Endodermal cell (in vitro differentiated cells): ENCODE results near the gene ZNF264. TPM values are rescaled to one million over a fixed set of nuclear protein-coding genes. Genes with fewer than 3 reads are reported as not detected.

ENCODE experiments used
- DNase-seq: peaks from one replicate; pipeline ENCODE4 v3.0.0-alpha.2; 2017
- H3K27ac ChIP-seq: 2 replicates; pipeline ENCODE4 v1.5.1; 2013; ENCODE audit warnings: mild to moderate bottlenecking, low read depth, low read length, moderate library complexity
- H3K27me3 ChIP-seq: 2 replicates; pipeline ENCODE4 v1.6.1; 2013; ENCODE audit warnings: mild to moderate bottlenecking, low read length, moderate library complexity; ENCODE audit not compliant: insufficient read depth, control insufficient read depth, poor library complexity, severe bottlenecking
- H3K36me3 ChIP-seq: 2 replicates; pipeline ENCODE4 v1.7.0; 2013; ENCODE audit warnings: mild to moderate bottlenecking, low read length, moderate library complexity; ENCODE audit not compliant: control insufficient read depth, insufficient read depth
- H3K4me1 ChIP-seq: one replicate; pipeline ENCODE4 v1.7.0; 2013; ENCODE audit warnings: low read length; ENCODE audit not compliant: control insufficient read depth, insufficient read depth
- H3K4me3 ChIP-seq: 2 replicates; pipeline ENCODE4 v1.5.1; 2013; ENCODE audit warnings: mild to moderate bottlenecking, low read length, moderate library complexity
- H3K9ac ChIP-seq: 2 replicates; pipeline ENCODE4 v1.6.1; 2013; ENCODE audit warnings: mild to moderate bottlenecking, low read length, moderate library complexity; ENCODE audit not compliant: poor library complexity, severe bottlenecking; ENCODE audit errors: extremely low read depth
- H3K9me3 ChIP-seq: 2 replicates; pipeline ENCODE4 v1.6.1; 2013; ENCODE audit warnings: mild to moderate bottlenecking, low read length, moderate library complexity; ENCODE audit not compliant: control insufficient read depth
- H3K27ac Mint-ChIP-seq: 2 replicates; pipeline ENCODE4 v1.8.0; 2020; ENCODE audit warnings: mixed read lengths
- H3K27me3 Mint-ChIP-seq: 2 replicates; pipeline ENCODE4 v1.8.0; 2021; ENCODE audit warnings: mild to moderate bottlenecking, mixed read lengths; ENCODE audit not compliant: insufficient read depth
- H3K36me3 Mint-ChIP-seq: 2 replicates; pipeline ENCODE4 v1.8.0; 2020; ENCODE audit warnings: low read depth, mixed read lengths
- H3K4me1 Mint-ChIP-seq: 2 replicates; pipeline ENCODE4 v1.8.0; 2020; ENCODE audit warnings: mixed read lengths
- H3K4me3 Mint-ChIP-seq: 2 replicates; pipeline ENCODE4 v1.8.0; 2020; ENCODE audit warnings: mild to moderate bottlenecking, moderate library complexity, mixed read lengths
- H3K9me3 Mint-ChIP-seq: 2 replicates; pipeline ENCODE4 v1.8.0; 2020; ENCODE audit warnings: mild to moderate bottlenecking, mixed read lengths
- WGBS, 2 experiments: methylation state at CpG; one replicate each; pipeline versions ENCODE4 v1.1.5 to v1.1.7; 2013; ENCODE audit warnings: missing lambda C conversion rate in 2 of 2, mixed read lengths in 1 of 2; ENCODE audit not compliant: insufficient coverage in 1 of 2, insufficient read length in 1 of 2; 5-methylcytosine and 5-hydroxymethylcytosine counted together
- total RNA-seq, 2 donors: library from RNA; stranded (reverse); fragmentation: NEBNext Ultra II Directional in 1 of 2; extraction: Animal tissue kit (Norgen Biotek cat#: 25700) in 1 of 2; gene quantifications; 2 replicates in 1 of 2; 3 replicates in 1 of 2; pipeline ENCODE4 v1.2.1, GENCODE V29; 2021
- TF ChIP-seq, protein P1 (sequence below): fragments of 200-600 bp; sonication (generic); conservative IDR thresholded peaks from 2 replicates; pipeline ENCODE4 v1.5.0; 2021; ENCODE audit warnings: antibody characterized with exemption, mild to moderate bottlenecking

ZNF264 gene
- total RNA-seq, 2 donors from 2014 or later, result 29.8 to 38.4 TPM

DNA sequence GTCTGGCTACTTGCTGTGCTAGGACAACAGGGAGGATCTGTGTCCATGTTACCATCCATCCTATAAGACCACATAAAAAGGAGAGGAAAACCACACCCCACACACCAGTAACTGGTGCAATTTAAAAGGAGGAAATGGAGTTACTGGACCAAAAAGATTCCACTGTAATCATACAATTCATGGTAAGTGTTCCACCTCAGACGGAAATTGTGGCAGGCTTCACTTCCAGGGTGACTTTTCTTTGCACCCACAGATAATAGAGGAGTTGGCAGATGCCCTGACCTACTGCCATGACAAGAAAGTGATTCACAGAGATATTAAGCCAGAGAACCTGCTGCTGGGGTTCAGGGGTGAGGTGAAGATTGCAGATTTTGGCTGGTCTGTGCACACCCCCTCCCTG is 41.9 kb downstream of the ZNF264 start:
- peak; percentile 7 for DNase-seq

DNA sequence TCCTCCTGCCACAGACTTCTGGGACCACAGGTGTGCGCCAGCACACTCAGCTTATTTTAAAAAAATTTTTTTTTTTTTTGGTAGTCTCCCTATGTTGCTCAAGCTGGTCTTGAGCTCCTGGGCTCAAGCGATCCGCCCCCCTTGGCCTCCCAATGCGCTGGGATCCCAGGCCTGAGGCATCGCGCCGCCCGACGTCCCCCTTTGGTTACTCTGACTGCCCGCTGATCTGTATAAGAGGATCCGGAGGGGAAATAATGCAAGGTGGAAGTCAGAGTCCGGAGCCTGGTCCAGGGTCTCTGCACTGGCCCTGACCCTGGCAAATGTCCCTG is 48.6 kb downstream of the ZNF264 start:
- H3K9me3 ChIP-seq, result no peaks in the 10 kb centered on the region
- H3K4me3 ChIP-seq, result peak overlapping the region; percentile 95
- peak overlapping the region; percentile 92 for H3K4me3 Mint-ChIP-seq
- peaks cover 11% of the 10 kb centered on the region for H3K4me1 Mint-ChIP-seq
- H3K27ac Mint-ChIP-seq, result peak overlapping the region; percentile 95
- H3K27me3 Mint-ChIP-seq, result no peaks in the 10 kb centered on the region
- no peaks in the 10 kb centered on the region for H3K9me3 Mint-ChIP-seq
- peaks cover 11% of the 10 kb centered on the region for H3K36me3 ChIP-seq
- peaks cover 15% of the 10 kb centered on the region for H3K36me3 Mint-ChIP-seq
- TF ChIP-seq, protein P1, sequence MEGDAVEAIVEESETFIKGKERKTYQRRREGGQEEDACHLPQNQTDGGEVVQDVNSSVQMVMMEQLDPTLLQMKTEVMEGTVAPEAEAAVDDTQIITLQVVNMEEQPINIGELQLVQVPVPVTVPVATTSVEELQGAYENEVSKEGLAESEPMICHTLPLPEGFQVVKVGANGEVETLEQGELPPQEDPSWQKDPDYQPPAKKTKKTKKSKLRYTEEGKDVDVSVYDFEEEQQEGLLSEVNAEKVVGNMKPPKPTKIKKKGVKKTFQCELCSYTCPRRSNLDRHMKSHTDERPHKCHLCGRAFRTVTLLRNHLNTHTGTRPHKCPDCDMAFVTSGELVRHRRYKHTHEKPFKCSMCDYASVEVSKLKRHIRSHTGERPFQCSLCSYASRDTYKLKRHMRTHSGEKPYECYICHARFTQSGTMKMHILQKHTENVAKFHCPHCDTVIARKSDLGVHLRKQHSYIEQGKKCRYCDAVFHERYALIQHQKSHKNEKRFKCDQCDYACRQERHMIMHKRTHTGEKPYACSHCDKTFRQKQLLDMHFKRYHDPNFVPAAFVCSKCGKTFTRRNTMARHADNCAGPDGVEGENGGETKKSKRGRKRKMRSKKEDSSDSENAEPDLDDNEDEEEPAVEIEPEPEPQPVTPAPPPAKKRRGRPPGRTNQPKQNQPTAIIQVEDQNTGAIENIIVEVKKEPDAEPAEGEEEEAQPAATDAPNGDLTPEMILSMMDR, result no peak
- WGBS, 2 experiments, result 49 to 58% methylated on average over 2 to 12 of the region's 12 CpGs
- H3K9ac ChIP-seq, result peak overlapping the region; percentile 77
- H3K4me1 ChIP-seq, result no peaks in the 10 kb centered on the region
- H3K27me3 ChIP-seq, result no peaks in the 10 kb centered on the region
- H3K27ac ChIP-seq, result peak overlapping the region; percentile 61
- DNase-seq, result no peak

More for the DNA sequence above, 41.9 kb downstream of the ZNF264 start:
- no peaks in the 10 kb centered on the region for H3K36me3 Mint-ChIP-seq
- no peaks in the 10 kb centered on the region for H3K27me3 ChIP-seq
- H3K4me3 ChIP-seq, result no peak overlapping the region
- peaks cover 10% of the 10 kb centered on the region for H3K27me3 Mint-ChIP-seq
- WGBS, 2 experiments, result 90 to 100% methylated on average over 1 of the region's 1 CpG
- H3K9me3 ChIP-seq, result no peaks in the 10 kb centered on the region
- H3K9me3 Mint-ChIP-seq, result no peaks in the 10 kb centered on the region
- H3K9ac ChIP-seq, result no peak overlapping the region
- no peaks in the 10 kb centered on the region for H3K4me1 ChIP-seq
- TF ChIP-seq, protein P1, result no peak
- no peak overlapping the region for H3K27ac Mint-ChIP-seq
- no peaks in the 10 kb centered on the region for H3K36me3 ChIP-seq
- H3K4me1 Mint-ChIP-seq, result no peaks in the 10 kb centered on the region
- H3K4me3 Mint-ChIP-seq, result no peak overlapping the region
- no peak overlapping the region for H3K27ac ChIP-seq

DNA sequence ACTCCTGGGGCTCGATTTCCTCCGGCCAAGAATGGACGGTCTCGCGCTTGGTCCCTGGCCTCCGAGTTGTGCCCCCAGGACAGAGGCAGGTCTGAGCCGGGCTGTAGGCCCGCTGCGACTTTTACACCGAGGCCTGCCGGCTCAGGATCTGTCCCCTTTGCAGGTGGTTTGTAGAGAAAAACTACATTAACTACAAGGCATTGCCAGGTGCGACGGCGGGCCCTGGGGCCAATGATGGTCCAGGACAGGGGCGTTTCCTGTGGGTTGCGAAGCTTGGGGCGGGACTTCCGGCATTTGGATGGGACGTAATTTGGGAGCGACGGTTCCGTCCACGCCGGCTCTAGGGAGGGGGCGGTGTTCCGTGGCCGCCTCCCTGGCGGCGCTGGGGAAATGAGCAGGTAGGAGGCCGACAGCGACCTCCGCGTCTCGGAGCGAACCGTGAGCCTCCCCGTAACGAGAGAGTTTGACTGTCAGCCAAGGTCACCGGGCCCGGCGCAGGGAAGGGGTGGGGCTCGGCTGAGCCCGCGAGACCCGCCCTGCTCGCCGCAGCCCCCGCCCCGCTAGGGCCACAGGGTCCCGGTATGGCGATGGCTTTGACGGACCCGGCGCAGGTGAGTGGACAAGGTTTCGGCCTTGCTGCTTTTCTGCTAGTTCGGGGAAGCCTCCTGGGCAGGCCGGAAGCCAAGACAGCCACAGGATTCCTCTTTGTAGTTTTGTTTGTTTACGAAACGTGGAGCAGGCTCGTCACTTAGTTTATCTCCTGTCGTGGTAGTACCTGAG is 49.2 kb downstream of the ZNF264 start, which contains the start of gene ZNF805:
TSS of gene ZNF805 (plus strand) at position 322 of the 780 bp plus-strand sequence. CDS start at position 582, 260 bp downstream.
- Mint-ChIP-seq H3K27ac (peak within 1 kb of the TSS; percentile 95), H3K36me3 (peaks cover 18% of the 10 kb centered on the region), H3K4me1 (peaks cover 11% of the 10 kb centered on the region), H3K27me3 (no peaks in the 10 kb centered on the region), H3K9me3 (no peaks in the 10 kb centered on the region), H3K4me3 (peak within 1 kb of the TSS; percentile 92)
- DNase-seq, result peak; percentile 98
- Histone ChIP-seq H3K4me1 (no peaks in the 10 kb centered on the region), H3K4me3 (peak within 1 kb of the TSS; percentile 95), H3K9me3 (no peaks in the 10 kb centered on the region), H3K9ac (peak within 1 kb of the TSS; percentile 77), H3K36me3 (peaks cover 14% of the 10 kb centered on the region), H3K27me3 (no peaks in the 10 kb centered on the region), H3K27ac (peak within 1 kb of the TSS; percentile 61)
- TF ChIP-seq, protein P1, result peak; percentile 13
- 0 to 1% methylated on average over 21 to 61 of the region's 61 CpGs for WGBS, 2 experiments
